HepG2 (cell line): ENCODE measurements around the gene OSBPL10. TPM values are rescaled to one million over a fixed set of nuclear protein-coding genes. Genes with fewer than 3 reads are reported as not detected.

Experiments
- ATAC-seq: fragments of 200-7000 bp; cut with Tn5 transposase; 3 replicates; pipeline ENCODE4 v1.9.1; 2020; ENCODE audit warnings: mild to moderate bottlenecking, moderate library complexity
- BruUV-seq: library from RNA; stranded (reverse); fragments of 400-500 nt; replicated peaks from 2 replicates; lab custom pipeline; 2021; lab: Mats Ljungman, UMichigan
- CTCF ChIA-PET: fragments of 300-600 bp; formaldehyde crosslinking; extraction: SDS; loops from one replicate; lab custom pipeline; 2021; ENCODE audit warnings: low total read pairs, inconsistent platforms, low intra/inter-chr PET ratio; lab: Yijun Ruan, JAX
- POLR2A ChIA-PET: fragments of 350-600 bp; sonication (Branson Sonifier 250); formaldehyde crosslinking; loops from one replicate; lab custom pipeline; 2020; ENCODE audit warnings: antibody characterized with exemption, inconsistent platforms; lab: Yijun Ruan, JAX
- DNase-seq: peaks from one replicate; pipeline ENCODE4 v3.0.0-alpha.2; 2015; ENCODE audit warnings: low spot score
- FAIRE-seq: peaks from 3 replicates; lab custom pipeline; 2011; peaks lifted over from hg19 to GRCh38; lab: Jason Lieb, UNC
- H2AFZ ChIP-seq: one replicate; pipeline ENCODE4 v1.6.1; 2011; ENCODE audit warnings: low read length, inconsistent platforms
- H3K27ac ChIP-seq: fragments of 300-600 bp; 3 replicates; pipeline ENCODE4 v1.8.0; 2011; ENCODE audit warnings: mixed run types, mild to moderate bottlenecking, mixed read lengths, low read length, inconsistent platforms; ENCODE audit not compliant: insufficient read depth; ENCODE audit errors: extremely low read length
- H3K27me3 ChIP-seq, 2 experiments: fragments of 200-600 bp in 1 of 2; 2 replicates in 1 of 2; 3 replicates in 1 of 2; pipeline versions ENCODE4 v1.6.0 to v1.8.0; 2011; ENCODE audit warnings: low read length in 2 of 2, mild to moderate bottlenecking in 2 of 2, moderate library complexity in 2 of 2, inconsistent platforms in 1 of 2; ENCODE audit not compliant: insufficient read depth in 2 of 2, control insufficient read depth in 1 of 2
- H3K36me3 ChIP-seq, 2 experiments: fragments of 200-600 bp in 1 of 2; replicated peaks in 1 of 2; 2 replicates in 1 of 2; 3 replicates in 1 of 2; pipeline versions ENCODE4 v1.5.1 to v1.8.0; 2011; ENCODE audit warnings: low read length in 2 of 2, inconsistent platforms in 1 of 2; ENCODE audit not compliant: insufficient read depth in 2 of 2, control insufficient read depth in 1 of 2
- H3K4me1 ChIP-seq: 2 replicates; pipeline ENCODE4 v1.5.1; 2012; ENCODE audit warnings: low read length, inconsistent platforms; ENCODE audit not compliant: insufficient read depth
- H3K4me2 ChIP-seq: 2 replicates; pipeline ENCODE4 v1.6.0; 2011; ENCODE audit warnings: low read depth, low read length, inconsistent platforms
- H3K4me3 ChIP-seq, 3 experiments: fragments of 200-600 bp in 1 of 3; sonication (generic), shearing (Covaris generic) in 1 of 3; replicated peaks in 1 of 3; 2 replicates each; pipeline ENCODE4 v1.5.1; 2011 to 2016; ENCODE audit warnings: low read length in 3 of 3, inconsistent platforms in 2 of 3, low read depth in 2 of 3, mild to moderate bottlenecking in 2 of 3, control low read depth in 1 of 3, mixed read lengths in 1 of 3; ENCODE audit not compliant: insufficient read depth in 1 of 3
- H3K79me2 ChIP-seq: one replicate; pipeline ENCODE4 v1.6.1; 2011; ENCODE audit warnings: low read length, inconsistent platforms; ENCODE audit not compliant: insufficient read depth
- H3K9ac ChIP-seq: 2 replicates; pipeline ENCODE4 v1.6.0; 2011; ENCODE audit warnings: mild to moderate bottlenecking, low read depth, low read length, inconsistent platforms; ENCODE audit not compliant: insufficient read depth
- H3K9me3 ChIP-seq: 2 replicates; pipeline ENCODE4 v1.5.1; 2012; ENCODE audit warnings: mild to moderate bottlenecking, low read length
- H4K20me1 ChIP-seq: 2 replicates; pipeline ENCODE4 v1.6.0; 2011; ENCODE audit warnings: inconsistent platforms, mild to moderate bottlenecking, low read length, moderate library complexity; ENCODE audit not compliant: insufficient read depth
- ATF7 ChIP-seq, 2 experiments: fragments of 450-650 bp in 1 of 2; sonication (generic) in 1 of 2; formaldehyde crosslinking in 1 of 2; IDR thresholded peaks; 2 replicates each; pipeline versions ENCODE4 v1.4.0 to v1.6.1; 2016 to 2020; ENCODE audit warnings: antibody characterized with exemption in 1 of 2, mild to moderate bottlenecking in 1 of 2, missing genetic modification reagents in 1 of 2
- CEBPB ChIP-seq: IDR thresholded peaks from 2 replicates; pipeline ENCODE4 v1.6.1; 2011; ENCODE audit warnings: low read depth, low read length, improper control_type of control experiment, borderline replicate concordance
- MBNL3 ChIP-seq: fragments of 250-450 bp; sonication (Bioruptor Pico); conservative IDR thresholded peaks from 2 replicates; pipeline ENCODE4 v1.8.0; 2022; ENCODE audit warnings: mild to moderate bottlenecking, inconsistent platforms
- NFIC ChIP-seq: IDR thresholded peaks from 2 replicates; pipeline ENCODE4 v1.6.1; 2012; ENCODE audit warnings: mild to moderate bottlenecking, low read length, inconsistent platforms
- ONECUT2 ChIP-seq: sonication (generic); formaldehyde crosslinking; IDR thresholded peaks from 2 replicates; pipeline ENCODE4 v1.4.0; 2020; ENCODE audit warnings: missing genetic modification reagents
- ZEB1 ChIP-seq: IDR thresholded peaks from 2 replicates; pipeline ENCODE4 v1.6.1; 2012; ENCODE audit warnings: mild to moderate bottlenecking, low read depth, inconsistent platforms; ENCODE audit not compliant: insufficient replicate concordance
- ZNF468 ChIP-seq: sonication (generic); formaldehyde crosslinking; IDR thresholded peaks from 2 replicates; pipeline ENCODE4 v1.8.0; 2022; ENCODE audit warnings: mild to moderate bottlenecking, moderate library complexity, missing genetic modification reagents
- WGBS: methylation state at CpG from one replicate; pipeline ENCODE4 v1.1.6; 2017; ENCODE audit warnings: low lambda C conversion rate; 5-methylcytosine and 5-hydroxymethylcytosine counted together
- in situ Hi-C: cut with HindIII; loops from 2 replicates; pipeline ENCODE4 v1.10.0; 2017; ENCODE audit warnings: low pct_unique_long_range_greater_than_20kb; ENCODE audit not compliant: extremely low pct_ligation_motif_present
- intact Hi-C: fragments of 100-400 bp; cut with micrococcal nuclease; formaldehyde crosslinking; loops from one replicate; pipeline ENCODE4 v1.10.0; 2022; ENCODE audit not compliant: unreplicated experiment
- polyA plus RNA-seq, 8 experiments: library from polyadenylated mRNA; depleted of rRNA in 3 of 8; stranded (reverse) in 7 of 8; unstranded in 1 of 8; fragments of >200 nt; fragmentation: Illumina TruSeq in 4 of 8; extraction: Trizol in 4 of 8; gene quantifications; 2 replicates each; pipeline versions ENCODE4 v1.2.1 to v1.2.3, GENCODE V29; 2011 to 2016; ENCODE audit warnings: low read depth in 4 of 8, missing spikeins in 1 of 8, mixed read lengths in 1 of 8; ENCODE audit not compliant: insufficient read depth in 1 of 8
- total RNA-seq, 5 experiments: library from RNA; depleted of rRNA; stranded (reverse); fragments of >200 nt; fragmentation: Illumina TruSeq; extraction: Trizol; gene quantifications; 2 replicates each; pipeline ENCODE4 v1.2.3, GENCODE V29; 2016; ENCODE audit warnings: low read depth in 1 of 5

Gene OSBPL10
- total and polyA plus RNA-seq, 2 of the 13 experiments (the other 11 are each of a cell fraction or from before 2014, with no cell fraction given) = 10.3 to 28.6 TPM

GRCh38 chr3:31743331-31744089 is 237.6 kb downstream of the OSBPL10 start (continued):
- TF ChIP-seq ZNF468 = no peak
- TF ChIP-seq ZEB1 = no peak
- no peak for TF ChIP-seq ONECUT2
- no peak for TF ChIP-seq NFIC

GRCh38 chr3:31740397-31740796 is 240.7 kb downstream of the OSBPL10 start:
- 95% methylated on average over 1 of the region's 1 CpG for WGBS
- H4K20me1 ChIP-seq = no peaks in the 10 kb centered on the region
- H2AFZ ChIP-seq = no peak overlapping the region
- H3K9me3 ChIP-seq = no peaks in the 10 kb centered on the region
- DNase-seq = no peak
- no peak overlapping the region for H3K9ac ChIP-seq
- in situ Hi-C loops = no loop called here
- BruUV-seq = no TSS peak
- ChIA-PET POLR2A (no interaction called here), CTCF (no interaction called here)
- H3K27ac ChIP-seq = no peak overlapping the region
- H3K4me1 ChIP-seq = no peaks in the 10 kb centered on the region
- FAIRE-seq = no peak
- ATAC-seq = no peak
- H3K36me3 ChIP-seq = peaks cover 5 to 6% of the 10 kb centered on the region in 2 experiments; a peak in 1 of 5 replicates
- H3K27me3 ChIP-seq = no peaks in the 10 kb centered on the region
- H3K4me2 ChIP-seq = no peak overlapping the region
- H3K79me2 ChIP-seq = no peaks in the 10 kb centered on the region
- TF ChIP-seq CEBPB (peak; percentile 65; the same call in 1 of the 2 replicates), MBNL3 (CRISPR knock-in tag) (no peak), ATF7 (IDR thresholded peaks at IDR 0.05) (peak; percentile 83), ATF7 (CRISPR knock-in tag; IDR thresholded peaks at IDR 0.05) (no peak)
- TF ChIP-seq, all 625 proteins: peak for 2
- intact Hi-C loops = no loop called here
- H3K4me3 ChIP-seq = no peak overlapping the region
